IPS DF 19.7 (cell line): Measurements from ENCODE around the gene SPHK2.
"Not testable (repeated sequence)": the region's sequence is repeated elsewhere in the genome, so short reads cannot be mapped to it uniquely, and the experiment has no call there.

ENCODE experiments used
- DNase-seq: peaks from one replicate; pipeline ENCODE4 v3.0.0-alpha.2; 2013; ENCODE audit warnings: low read depth, low spot score

The SPHK2 gene

GRCh38 chr19:48637449-48637947 is 18.2 kb downstream of the SPHK2 start:
- DNase-seq = no peak

GRCh38 chr19:48637948-48638830 is 18.9 kb downstream of the SPHK2 start:
- no peak for DNase-seq

DNA sequence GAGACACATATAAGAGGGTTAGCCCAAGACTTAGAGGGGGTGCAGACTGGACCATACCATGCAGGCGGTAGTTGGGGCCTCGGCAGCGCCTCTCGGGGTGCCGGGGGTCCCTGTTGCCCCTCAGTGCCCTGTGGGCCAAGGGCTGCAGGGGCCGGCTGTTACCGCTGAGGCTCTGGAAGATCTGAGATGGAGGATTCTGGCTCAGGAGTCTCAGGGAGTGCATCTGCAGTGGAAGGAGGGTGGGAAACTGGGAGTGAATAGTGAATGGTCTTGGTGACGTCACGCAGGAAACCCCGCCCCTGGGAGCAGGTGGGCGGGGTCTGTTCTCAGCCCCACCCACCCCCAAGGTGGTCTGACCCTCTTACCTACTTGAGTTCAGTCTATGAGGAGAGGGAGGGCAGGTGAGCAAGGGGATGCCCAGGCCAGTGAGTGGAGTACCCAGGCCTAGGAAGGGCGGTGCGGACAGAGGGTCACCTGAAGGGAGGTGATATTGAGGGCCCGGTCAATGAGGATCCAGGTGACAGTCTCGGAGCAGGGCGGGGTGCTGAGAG is 19.6 kb downstream of the SPHK2 start:
- no peak for DNase-seq

- no peak for DNase-seq
Observed at GRCh38 chr19:48639483-48640375, 20.4 kb downstream of the SPHK2 start.

DNA sequence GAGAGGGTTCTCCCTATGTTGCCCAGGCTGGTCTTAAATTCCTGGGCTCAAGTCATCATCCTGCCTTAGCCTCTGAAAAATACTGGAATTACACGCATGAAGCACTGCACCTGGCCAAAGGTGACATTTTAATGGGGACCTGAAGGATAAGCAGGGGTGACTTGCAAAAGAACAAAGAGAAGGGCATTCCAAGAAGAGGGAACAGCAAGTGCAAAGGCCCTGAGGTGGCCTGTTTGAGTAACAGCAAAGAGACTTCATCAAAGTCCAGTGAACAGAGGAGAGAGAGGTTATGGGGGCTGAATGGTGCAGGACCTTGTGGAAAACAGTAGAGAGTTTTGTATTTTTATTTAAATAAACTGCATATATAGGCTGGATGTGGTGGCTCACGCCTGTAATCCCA is 22.5 kb downstream of the SPHK2 start:
- DNase-seq = no peak

- no peak for DNase-seq
Observed at GRCh38 chr19:48642862-48643261, 23.6 kb downstream of the SPHK2 start.

DNA sequence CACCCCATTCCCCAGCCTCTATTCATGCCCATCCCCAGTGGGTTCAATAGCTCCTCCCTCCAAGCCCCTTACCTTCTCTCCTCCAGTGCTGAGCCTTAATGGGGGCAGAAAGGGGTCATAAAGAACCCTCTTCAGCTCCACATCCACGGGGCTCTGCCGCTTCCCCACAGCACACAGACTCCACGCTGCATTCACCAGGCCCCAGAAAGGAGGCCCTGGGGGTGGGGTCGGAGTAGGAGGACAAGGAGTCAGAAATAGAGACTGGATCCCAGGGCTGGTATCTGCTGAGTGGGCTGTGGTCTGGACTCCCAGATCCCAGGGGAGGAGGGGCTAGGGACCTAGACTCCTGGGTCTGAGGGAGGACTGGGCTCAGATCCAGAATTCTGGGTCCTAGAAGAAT is 25.0 kb downstream of the SPHK2 start:
- no peak for DNase-seq

DNA sequence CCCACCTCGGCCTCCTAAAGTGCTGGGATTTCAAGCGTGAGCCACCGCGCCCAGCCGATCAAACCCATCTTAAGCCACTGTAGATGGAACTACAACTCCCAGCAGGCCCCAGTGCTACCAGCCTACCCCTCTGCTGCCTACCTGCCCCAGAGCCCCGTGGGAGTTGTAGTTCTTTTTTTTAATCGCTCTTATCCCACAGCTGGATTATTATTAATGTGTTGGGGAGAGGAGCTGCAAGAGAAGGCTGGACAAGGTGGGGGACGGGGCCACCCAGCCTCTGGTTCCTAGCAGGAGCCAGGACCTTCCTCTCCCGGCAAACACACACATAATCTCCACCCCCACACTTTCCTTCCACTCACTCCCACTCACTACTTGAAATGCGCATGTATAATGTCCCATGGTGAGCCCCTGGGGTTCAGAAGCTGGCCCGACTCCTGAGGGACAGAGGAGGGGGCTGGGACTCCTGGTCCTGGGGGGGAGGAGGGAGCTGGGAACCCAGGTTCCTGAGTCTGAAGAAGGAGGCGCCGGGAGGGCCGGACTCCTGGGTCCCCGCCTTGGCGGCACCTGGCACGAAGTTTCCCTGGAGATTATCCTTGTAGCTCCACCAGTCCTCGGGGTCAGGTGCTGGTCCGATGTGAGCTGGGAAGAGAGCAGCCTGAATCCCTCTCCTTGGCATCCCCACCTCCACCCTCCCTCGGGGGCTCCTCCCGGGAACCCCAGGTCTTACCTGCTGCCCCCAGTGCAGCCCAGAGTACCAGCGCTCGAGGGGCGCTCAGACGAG is 25.7 kb downstream of the SPHK2 start:
- no peak for DNase-seq

- DNase-seq = no peak
Observed at GRCh38 chr19:48645620-48646000, 26.3 kb downstream of the SPHK2 start.

GRCh38 chr19:48646001-48646721 is 26.9 kb downstream of the SPHK2 start, which contains the start of gene CA11:
CA11 (minus strand) TSS chr19:48646187; CDS start chr19:48645632, 555 bp downstream.
- no peak for DNase-seq

DNA sequence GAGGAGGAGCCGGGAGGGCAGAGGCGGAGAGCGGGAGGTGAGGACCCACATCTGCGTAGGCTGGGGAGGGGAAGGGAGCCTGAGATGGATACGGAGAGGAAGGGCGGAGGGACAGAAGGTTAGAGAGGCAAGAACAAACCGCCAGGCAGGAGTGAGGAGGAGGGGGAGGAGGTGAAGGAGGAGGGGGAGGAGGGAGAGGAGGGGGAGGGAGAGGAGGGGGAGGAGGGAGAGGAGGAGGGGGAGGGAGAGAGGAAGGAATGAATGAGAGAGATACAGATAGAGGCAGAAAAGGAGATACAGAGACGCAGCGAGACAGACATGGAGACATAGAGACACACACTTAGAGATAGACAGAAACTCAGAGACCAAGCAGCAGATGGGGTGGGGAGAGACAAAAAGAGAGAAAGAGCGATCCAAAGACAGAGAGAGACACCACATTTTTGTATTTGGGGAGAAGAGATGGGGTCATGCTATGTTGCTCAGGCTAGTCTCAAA is 27.5 kb downstream of the SPHK2 start:
- no peak for DNase-seq

GRCh38 chr19:48648134-48648533 is 28.8 kb downstream of the SPHK2 start:
- no peak for DNase-seq

DNA sequence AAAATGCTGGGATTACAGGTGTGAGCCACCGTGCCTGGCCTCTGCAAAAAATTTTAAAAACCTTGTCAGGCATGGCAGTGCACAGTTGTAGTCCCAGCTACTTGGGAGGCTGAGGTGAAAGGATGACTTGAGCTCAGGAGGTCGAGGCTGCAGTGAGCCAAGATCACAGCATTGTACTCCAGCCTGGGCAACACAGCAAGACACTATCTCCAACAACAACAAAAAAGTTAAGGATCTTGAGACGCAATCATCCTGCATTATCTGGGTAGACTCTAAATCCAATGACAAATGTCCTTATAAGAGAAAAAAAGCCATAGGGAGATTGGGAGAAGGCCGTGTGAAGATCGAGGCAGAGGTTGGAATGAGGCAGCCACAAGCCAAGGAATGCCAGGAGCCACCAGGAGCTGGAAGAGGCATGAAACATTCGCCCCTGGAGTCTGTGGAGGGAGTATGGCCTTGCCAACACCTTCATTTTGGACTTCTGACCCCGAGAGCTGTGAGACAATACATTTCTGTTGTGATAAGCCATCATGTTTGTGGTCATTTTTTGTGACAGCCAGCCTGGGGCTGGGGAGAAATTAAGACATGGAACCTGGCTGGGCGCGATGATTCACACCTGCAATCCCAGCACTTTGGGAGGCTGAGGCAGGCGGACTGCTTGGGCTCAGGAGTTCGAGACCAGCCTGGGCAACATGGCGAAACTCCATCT is 31.8 kb downstream of the SPHK2 start:
- DNase-seq = no peak

GRCh38 chr19:48651683-48652048 is 32.4 kb downstream of the SPHK2 start:
- no peak for DNase-seq

- no peak for DNase-seq
Observed at GRCh38 chr19:48654299-48655059, 35.2 kb downstream of the SPHK2 start.

GRCh38 chr19:48656840-48657474 is 37.7 kb downstream of the SPHK2 start:
- no peak for DNase-seq

DNA sequence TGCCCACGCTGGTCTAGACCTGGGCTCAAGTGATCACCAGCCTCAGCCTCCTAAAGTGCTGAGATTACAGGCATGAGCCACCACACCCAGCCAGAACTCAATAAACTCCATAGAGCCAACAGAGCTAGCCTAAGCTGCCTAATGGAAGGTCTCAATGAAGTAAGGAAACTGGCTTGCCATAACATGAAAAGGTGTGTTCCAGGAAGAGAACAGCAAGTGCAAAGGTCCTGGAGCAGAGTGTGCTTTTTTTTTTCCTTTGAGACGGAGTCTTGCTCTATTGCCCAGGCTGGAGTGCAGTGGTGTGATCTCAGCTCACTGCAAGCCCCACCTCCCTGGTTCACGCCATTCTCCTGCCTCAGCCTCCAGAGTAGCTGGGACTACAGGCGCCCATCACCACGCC is 38.5 kb downstream of the SPHK2 start:
- not testable (repeated sequence) for DNase-seq

GRCh38 chr19:48658483-48658882 is 39.2 kb downstream of the SPHK2 start:
- no peak for DNase-seq

GRCh38 chr19:48659768-48660167 is 40.5 kb downstream of the SPHK2 start:
- no peak for DNase-seq
